Measurements from ENCODE around the gene CAMK1D.

Gene CAMK1D

GRCh38 chr10:12835709-12836108, 486.4 kb downstream of the CAMK1D start:
- Histone ChIP-seq H3K4me3 (ENCODE audit: low read depth, low read length) (no peak overlapping the region), H3K27ac (ENCODE audit: low read depth, low read length) (no peak overlapping the region), H3K9ac (ENCODE audit: low read depth, low read length) (no peak overlapping the region), H3K36me3 (ENCODE audit: control insufficient read depth, insufficient read depth, low read length) (no peaks in the 10 kb centered on the region), H3K9me3 (ENCODE audit: control insufficient read depth, insufficient read depth, low read length) (no peaks in the 10 kb centered on the region), H3K27me3 (ENCODE audit: control insufficient read depth, insufficient read depth, low read length) (no peaks in the 10 kb centered on the region), H3K4me1 (ENCODE audit: control insufficient read depth, insufficient read depth, low read length) (peaks cover 4% of the 10 kb centered on the region; the same call in 1 of the 2 replicates)

GRCh38 chr10:12838366-12838765, 489.0 kb downstream of the CAMK1D start:
- Histone ChIP-seq H3K9ac (ENCODE audit: low read depth, low read length) (no peak overlapping the region), H3K9me3 (ENCODE audit: control insufficient read depth, insufficient read depth, low read length) (no peaks in the 10 kb centered on the region), H3K36me3 (ENCODE audit: control insufficient read depth, insufficient read depth, low read length) (no peaks in the 10 kb centered on the region), H3K4me1 (ENCODE audit: control insufficient read depth, insufficient read depth, low read length) (peaks cover 4% of the 10 kb centered on the region; the same call in 1 of the 2 replicates), H3K27me3 (ENCODE audit: control insufficient read depth, insufficient read depth, low read length) (no peaks in the 10 kb centered on the region), H3K27ac (ENCODE audit: low read depth, low read length) (no peak overlapping the region), H3K4me3 (ENCODE audit: low read depth, low read length) (no peak overlapping the region)

- no peak overlapping the region for H3K4me3 ChIP-seq (ENCODE audit: low read depth, low read length)
These were observed 489.9 kb downstream of the CAMK1D start for GRCh38 chr10:12838995-12839927.

GRCh38 chr10:12839941-12840611, 490.7 kb downstream of the CAMK1D start:
- no peak overlapping the region for H3K4me3 ChIP-seq (ENCODE audit: low read depth, low read length)
- H3K27ac ChIP-seq (ENCODE audit: low read depth, low read length), result no peak overlapping the region
- H3K4me1 ChIP-seq (ENCODE audit: control insufficient read depth, insufficient read depth, low read length), result peaks cover 5% of the 10 kb centered on the region
- no peaks in the 10 kb centered on the region for H3K9me3 ChIP-seq (ENCODE audit: control insufficient read depth, insufficient read depth, low read length)
- no peaks in the 10 kb centered on the region for H3K36me3 ChIP-seq (ENCODE audit: control insufficient read depth, insufficient read depth, low read length)
- no peaks in the 10 kb centered on the region for H3K27me3 ChIP-seq (ENCODE audit: control insufficient read depth, insufficient read depth, low read length)
- no peak overlapping the region for H3K9ac ChIP-seq (ENCODE audit: low read depth, low read length)

More at GRCh38 chr10:12838995-12839927, 489.9 kb downstream of the CAMK1D start:
- H3K9ac ChIP-seq (ENCODE audit: low read depth, low read length), result no peak overlapping the region
- no peaks in the 10 kb centered on the region for H3K27me3 ChIP-seq (ENCODE audit: control insufficient read depth, insufficient read depth, low read length)
- H3K27ac ChIP-seq (ENCODE audit: low read depth, low read length), result no peak overlapping the region
- no peaks in the 10 kb centered on the region for H3K36me3 ChIP-seq (ENCODE audit: control insufficient read depth, insufficient read depth, low read length)
- no peaks in the 10 kb centered on the region for H3K9me3 ChIP-seq (ENCODE audit: control insufficient read depth, insufficient read depth, low read length)
- H3K4me1 ChIP-seq (ENCODE audit: control insufficient read depth, insufficient read depth, low read length), result peaks cover 4% of the 10 kb centered on the region; the same call in 1 of the 2 replicates

- Histone ChIP-seq H3K27me3 (ENCODE audit: control insufficient read depth, insufficient read depth, low read length) (no peaks in the 10 kb centered on the region), H3K9ac (ENCODE audit: low read depth, low read length) (no peak overlapping the region)
These were observed 492.1 kb downstream of the CAMK1D start for GRCh38 chr10:12841426-12841825.

GRCh38 chr10:12841826-12842225, 492.5 kb downstream of the CAMK1D start:
- Histone ChIP-seq H3K4me3 (ENCODE audit: low read depth, low read length) (no peak overlapping the region), H3K9me3 (ENCODE audit: control insufficient read depth, insufficient read depth, low read length) (no peaks in the 10 kb centered on the region), H3K27ac (ENCODE audit: low read depth, low read length) (no peak overlapping the region), H3K27me3 (ENCODE audit: control insufficient read depth, insufficient read depth, low read length) (no peaks in the 10 kb centered on the region), H3K36me3 (ENCODE audit: control insufficient read depth, insufficient read depth, low read length) (no peaks in the 10 kb centered on the region), H3K9ac (ENCODE audit: low read depth, low read length) (no peak overlapping the region), H3K4me1 (ENCODE audit: control insufficient read depth, insufficient read depth, low read length) (peaks cover 9% of the 10 kb centered on the region)

More at GRCh38 chr10:12841426-12841825, 492.1 kb downstream of the CAMK1D start:
- H3K9me3 ChIP-seq (ENCODE audit: control insufficient read depth, insufficient read depth, low read length), result no peaks in the 10 kb centered on the region
- H3K36me3 ChIP-seq (ENCODE audit: control insufficient read depth, insufficient read depth, low read length), result no peaks in the 10 kb centered on the region
- no peak overlapping the region for H3K27ac ChIP-seq (ENCODE audit: low read depth, low read length)
- no peak overlapping the region for H3K4me3 ChIP-seq (ENCODE audit: low read depth, low read length)
- peaks cover 9% of the 10 kb centered on the region for H3K4me1 ChIP-seq (ENCODE audit: control insufficient read depth, insufficient read depth, low read length)

GRCh38 chr10:12842310-12842709, 493.0 kb downstream of the CAMK1D start:
- no peak overlapping the region for H3K27ac ChIP-seq (ENCODE audit: low read depth, low read length)
- no peaks in the 10 kb centered on the region for H3K36me3 ChIP-seq (ENCODE audit: control insufficient read depth, insufficient read depth, low read length)
- no peaks in the 10 kb centered on the region for H3K9me3 ChIP-seq (ENCODE audit: control insufficient read depth, insufficient read depth, low read length)
- H3K9ac ChIP-seq (ENCODE audit: low read depth, low read length), result no peak overlapping the region
- H3K4me1 ChIP-seq (ENCODE audit: control insufficient read depth, insufficient read depth, low read length), result peaks cover 9% of the 10 kb centered on the region
- H3K4me3 ChIP-seq (ENCODE audit: low read depth, low read length), result no peak overlapping the region
- no peaks in the 10 kb centered on the region for H3K27me3 ChIP-seq (ENCODE audit: control insufficient read depth, insufficient read depth, low read length)

GRCh38 chr10:12843296-12843945, 494.1 kb downstream of the CAMK1D start:
- no peak overlapping the region for H3K4me3 ChIP-seq (ENCODE audit: low read depth, low read length)
- H3K9ac ChIP-seq (ENCODE audit: low read depth, low read length), result no peak overlapping the region
- no peaks in the 10 kb centered on the region for H3K9me3 ChIP-seq (ENCODE audit: control insufficient read depth, insufficient read depth, low read length)
- peaks cover 9% of the 10 kb centered on the region for H3K4me1 ChIP-seq (ENCODE audit: control insufficient read depth, insufficient read depth, low read length)
- H3K27me3 ChIP-seq (ENCODE audit: control insufficient read depth, insufficient read depth, low read length), result no peaks in the 10 kb centered on the region
- no peaks in the 10 kb centered on the region for H3K36me3 ChIP-seq (ENCODE audit: control insufficient read depth, insufficient read depth, low read length)
- no peak overlapping the region for H3K27ac ChIP-seq (ENCODE audit: low read depth, low read length)

- no peaks in the 10 kb centered on the region for H3K9me3 ChIP-seq (ENCODE audit: control insufficient read depth, insufficient read depth, low read length)
- H3K27me3 ChIP-seq (ENCODE audit: control insufficient read depth, insufficient read depth, low read length), result no peaks in the 10 kb centered on the region
- no peak overlapping the region for H3K4me3 ChIP-seq (ENCODE audit: low read depth, low read length)
- no peak overlapping the region for H3K27ac ChIP-seq (ENCODE audit: low read depth, low read length)
- H3K36me3 ChIP-seq (ENCODE audit: control insufficient read depth, insufficient read depth, low read length), result no peaks in the 10 kb centered on the region
- H3K9ac ChIP-seq (ENCODE audit: low read depth, low read length), result no peak overlapping the region
- H3K4me1 ChIP-seq (ENCODE audit: control insufficient read depth, insufficient read depth, low read length), result peaks cover 7% of the 10 kb centered on the region
These were observed 495.6 kb downstream of the CAMK1D start for GRCh38 chr10:12844811-12845483.

GRCh38 chr10:12846718-12847117, 497.4 kb downstream of the CAMK1D start:
- Histone ChIP-seq H3K27me3 (ENCODE audit: control insufficient read depth, insufficient read depth, low read length) (no peaks in the 10 kb centered on the region), H3K27ac (ENCODE audit: low read depth, low read length) (no peak overlapping the region), H3K36me3 (ENCODE audit: control insufficient read depth, insufficient read depth, low read length) (no peaks in the 10 kb centered on the region), H3K9ac (ENCODE audit: low read depth, low read length) (no peak overlapping the region), H3K4me3 (ENCODE audit: low read depth, low read length) (no peak overlapping the region), H3K9me3 (ENCODE audit: control insufficient read depth, insufficient read depth, low read length) (no peaks in the 10 kb centered on the region), H3K4me1 (ENCODE audit: control insufficient read depth, insufficient read depth, low read length) (peaks cover 5% of the 10 kb centered on the region; the same call in 1 of the 2 replicates)

All from HUES48 (cell line).